CD14-positive monocyte (primary cell): ENCODE data around the gene ADAMTSL2. TPM values are rescaled to one million over a fixed set of nuclear protein-coding genes. Genes with fewer than 3 reads are reported as not detected.

ENCODE experiments used
- DNase-seq, 3 donors: peaks; one replicate each; pipeline ENCODE4 v3.0.0-alpha.2; 2011 to 2022
- H2AFZ ChIP-seq: 2 replicates; pipeline ENCODE4 v1.6.0; 2012; ENCODE audit warnings: mild to moderate bottlenecking, low read depth, low read length, inconsistent platforms; ENCODE audit not compliant: insufficient read depth, poor library complexity, severe bottlenecking
- H3K27ac ChIP-seq, 2 donors: 1 replicate in 1 of 2; 2 replicates in 1 of 2; pipeline ENCODE4 v1.5.1; 2012 to 2013; ENCODE audit warnings: low read length in 2 of 2, control low read depth in 1 of 2, inconsistent platforms in 1 of 2, low read depth in 1 of 2, mild to moderate bottlenecking in 1 of 2
- H3K27me3 ChIP-seq, 2 donors: one replicate each; pipeline versions ENCODE4 v1.6.0 to v1.6.1; 2011 to 2013; ENCODE audit warnings: low read length in 2 of 2; ENCODE audit not compliant: control insufficient read depth in 2 of 2, insufficient read depth in 2 of 2
- H3K36me3 ChIP-seq, 2 donors: replicated peaks in 1 of 2; 1 replicate in 1 of 2; 2 replicates in 1 of 2; pipeline versions ENCODE4 v1.5.1 to v1.6.1; 2012 to 2013; ENCODE audit warnings: low read length in 2 of 2, control low read depth in 1 of 2, inconsistent platforms in 1 of 2, mild to moderate bottlenecking in 1 of 2; ENCODE audit not compliant: insufficient read depth in 2 of 2, control insufficient read depth in 1 of 2
- H3K4me1 ChIP-seq, 2 donors: 1 replicate in 1 of 2; 2 replicates in 1 of 2; pipeline versions ENCODE4 v1.5.1 to v1.6.1; 2012 to 2013; ENCODE audit warnings: low read length in 2 of 2, control low read depth in 1 of 2, inconsistent platforms in 1 of 2, mild to moderate bottlenecking in 1 of 2, moderate library complexity in 1 of 2; ENCODE audit not compliant: insufficient read depth in 2 of 2, control insufficient read depth in 1 of 2
- H3K4me2 ChIP-seq: replicated peaks from 2 replicates; pipeline ENCODE3; 2012; ENCODE audit warnings: low read length, moderate library complexity, mild to moderate bottlenecking; ENCODE audit not compliant: poor library complexity, severe bottlenecking; ENCODE audit errors: extremely low read depth
- H3K4me3 ChIP-seq, 3 experiments: fragments of 200-600 bp in 1 of 3; sonication (generic) in 1 of 3; replicated peaks in 1 of 3; 1 replicate in 2 of 3; 2 replicates in 1 of 3; pipeline ENCODE4 v1.5.1; 2011 to 2013; ENCODE audit warnings: low read length in 3 of 3, mild to moderate bottlenecking in 3 of 3, control low read depth in 2 of 3, low read depth in 2 of 3, inconsistent platforms in 1 of 3, moderate library complexity in 1 of 3
- H3K79me2 ChIP-seq: 2 replicates; pipeline ENCODE4 v1.6.0; 2012; ENCODE audit warnings: mild to moderate bottlenecking, control low read depth, inconsistent platforms, low read length, moderate library complexity; ENCODE audit not compliant: insufficient read depth
- H3K9ac ChIP-seq: 2 replicates; pipeline ENCODE4 v1.6.0; 2017; ENCODE audit warnings: low read length, mild to moderate bottlenecking; ENCODE audit not compliant: insufficient read depth, poor library complexity, severe bottlenecking
- H3K9me3 ChIP-seq, 2 donors: replicated peaks in 1 of 2; 1 replicate in 1 of 2; 2 replicates in 1 of 2; pipeline versions ENCODE4 v1.5.1 to v1.6.1; 2012 to 2013; ENCODE audit warnings: low read length in 2 of 2, control low read depth in 1 of 2; ENCODE audit not compliant: control insufficient read depth in 1 of 2, insufficient read depth in 1 of 2
- H4K20me1 ChIP-seq: 2 replicates; pipeline ENCODE4 v1.6.0; 2012; ENCODE audit warnings: mild to moderate bottlenecking, low read length, control low read depth, moderate library complexity; ENCODE audit not compliant: insufficient read depth
- H3K27ac Mint-ChIP-seq, 7 donors: one replicate each; pipeline ENCODE4 v1.8.0; 2020; ENCODE audit warnings: mild to moderate bottlenecking in 7 of 7, mixed read lengths in 7 of 7, moderate library complexity in 6 of 7, inconsistent platforms in 2 of 7
- H3K27me3 Mint-ChIP-seq, 3 donors: one replicate each; pipeline ENCODE4 v1.8.0; 2021 to 2022; ENCODE audit warnings: low read depth in 3 of 3, mild to moderate bottlenecking in 3 of 3, mixed read lengths in 3 of 3, moderate library complexity in 3 of 3, inconsistent platforms in 1 of 3
- H3K36me3 Mint-ChIP-seq, 2 donors: one replicate each; pipeline ENCODE4 v1.8.0; 2020; ENCODE audit warnings: mixed read lengths in 2 of 2, inconsistent platforms in 1 of 2, mild to moderate bottlenecking in 1 of 2
- H3K4me1 Mint-ChIP-seq: one replicate; pipeline ENCODE4 v1.8.0; 2020; ENCODE audit warnings: mild to moderate bottlenecking, mixed read lengths
- H3K4me3 Mint-ChIP-seq, 2 donors: one replicate each; pipeline ENCODE4 v1.8.0; 2020; ENCODE audit warnings: mild to moderate bottlenecking in 2 of 2, mixed read lengths in 2 of 2, moderate library complexity in 1 of 2
- H3K9me3 Mint-ChIP-seq, 7 donors: one replicate each; pipeline ENCODE4 v1.8.0; 2020 to 2022; ENCODE audit warnings: mixed read lengths in 7 of 7, mild to moderate bottlenecking in 6 of 7, moderate library complexity in 6 of 7, inconsistent platforms in 2 of 7
- CTCF ChIP-seq: fragments of 200-600 bp; IDR thresholded peaks from one replicate; pipeline ENCODE4 v1.8.0; 2022; ENCODE audit warnings: antibody characterized with exemption, mild to moderate bottlenecking
- WGBS: methylation state at CpG from one replicate; pipeline ENCODE4 v1.1.5; 2013; ENCODE audit warnings: missing lambda C conversion rate; ENCODE audit not compliant: insufficient coverage; 5-methylcytosine and 5-hydroxymethylcytosine counted together
- intact Hi-C, 2 donors: fragments of 100-400 bp; cut with micrococcal nuclease; formaldehyde crosslinking; loops; one replicate each; pipeline versions ENCODE4 v1.15.0 to v1.15.1; 2023
- polyA plus RNA-seq, 3 donors: library from polyadenylated mRNA; depleted of rRNA in 1 of 3; unstranded in 2 of 3; stranded (reverse) in 1 of 3; fragments of 300-500 nt in 2 of 3; fragments of >200 nt in 1 of 3; fragmentation: Illumina TruSeq in 2 of 3; gene quantifications; 1 replicate in 2 of 3; 2 replicates in 1 of 3; pipeline ENCODE4 v1.2.3, GENCODE V29; 2012 to 2021

ADAMTSL2 gene
- polyA plus RNA-seq, 3 donors: 0.08 TPM; not detected in 2

- H3K4me2 ChIP-seq: no peak overlapping the region
- H3K4me1 ChIP-seq: no peaks in the 10 kb centered on the region
- 85% methylated on average over 16 of the region's 16 CpGs for WGBS
- no peak overlapping the region for H3K27ac ChIP-seq
- no peak for DNase-seq
- no peaks in the 10 kb centered on the region for H3K79me2 ChIP-seq
- TF ChIP-seq CTCF: no peak
- no peak overlapping the region for H3K9ac ChIP-seq
- Mint-ChIP-seq H3K4me3 (no peak overlapping the region), H3K27me3 (peaks cover 0 to 11% (median 6%) of the 10 kb centered on the region in 3 donors), H3K36me3 (no peaks in the 10 kb centered on the region), H3K27ac (no peak overlapping the region), H3K9me3 (no peaks in the 10 kb centered on the region), H3K4me1 (no peaks in the 10 kb centered on the region)
- H3K36me3 ChIP-seq: no peaks in the 10 kb centered on the region
- intact Hi-C loops: no loop called here
- H2AFZ ChIP-seq: no peak overlapping the region
- H4K20me1 ChIP-seq: no peaks in the 10 kb centered on the region
- no peaks in the 10 kb centered on the region for H3K9me3 ChIP-seq
- H3K4me3 ChIP-seq: no peak overlapping the region
- H3K27me3 ChIP-seq: no peaks in the 10 kb centered on the region
Measured at GRCh38 chr9:133570691-133571080, 36.2 kb downstream of the ADAMTSL2 start.

DNA sequence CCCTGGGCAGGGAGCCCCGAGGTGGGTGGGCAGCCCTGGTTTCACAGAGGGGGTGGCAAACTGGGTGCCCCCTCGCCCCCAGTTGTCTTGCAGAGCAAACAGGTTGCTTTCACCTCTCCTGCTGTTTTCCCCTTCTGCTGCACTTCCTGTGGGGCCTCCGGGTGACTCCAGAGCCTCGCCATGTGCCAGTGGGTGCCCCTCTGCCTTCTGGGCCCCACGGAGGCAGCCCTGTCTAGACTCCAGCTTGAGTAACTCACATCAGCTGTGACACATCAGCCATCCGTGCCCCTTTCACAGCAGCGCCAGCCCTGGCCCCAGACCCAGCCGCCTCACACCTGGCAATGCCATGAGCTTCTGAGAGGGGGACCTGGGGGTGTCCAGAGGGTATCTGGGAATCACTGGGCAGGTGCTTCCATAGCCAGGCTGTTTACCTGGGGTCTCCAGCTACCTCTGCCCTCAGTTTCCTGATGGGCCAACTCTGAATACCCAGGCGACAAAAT, 36.9 kb downstream of the ADAMTSL2 start:
- intact Hi-C loops: no loop called here
- H3K4me3 Mint-ChIP-seq: no peak overlapping the region
- Histone ChIP-seq H2AFZ (no peak overlapping the region), H3K9ac (no peak overlapping the region), H4K20me1 (no peaks in the 10 kb centered on the region), H3K4me3 (no peak overlapping the region), H3K4me1 (no peaks in the 10 kb centered on the region), H3K27me3 (peaks cover 0 to 5% of the 10 kb centered on the region in 2 donors), H3K9me3 (no peaks in the 10 kb centered on the region), H3K36me3 (no peaks in the 10 kb centered on the region), H3K79me2 (no peaks in the 10 kb centered on the region), H3K27ac (no peak overlapping the region), H3K4me2 (no peak overlapping the region)
- WGBS: 58% methylated on average over 9 of the region's 9 CpGs
- no peak for DNase-seq
- no peaks in the 10 kb centered on the region for H3K36me3 Mint-ChIP-seq
- no peak for TF ChIP-seq CTCF
- H3K27me3 Mint-ChIP-seq: peaks cover 2 to 15% (median 10%) of the 10 kb centered on the region in 3 donors
- H3K9me3 Mint-ChIP-seq: no peaks in the 10 kb centered on the region
- no peak overlapping the region for H3K27ac Mint-ChIP-seq
- H3K4me1 Mint-ChIP-seq: no peaks in the 10 kb centered on the region
